Measurements from ENCODE around the gene PODNL1. TPM values are rescaled to one million over a fixed set of nuclear protein-coding genes. Genes with fewer than 3 reads are reported as not detected.

Gene PODNL1
- polyA plus RNA-seq, 1 donor (not counting 4 experiments of a cell fraction or from before 2014, with no cell fraction given) = 1.0 TPM

GRCh38 chr19:13935765-13936510, 2.3 kb downstream of the PODNL1 start:
- H3K9ac ChIP-seq (ENCODE audit: control insufficient read depth, extremely low read depth, insufficient read depth, low read length) = no peak overlapping the region
- no peak for DNase-seq (ENCODE audit: low read depth, low spot score)
- no peaks in the 10 kb centered on the region for H3K9me1 ChIP-seq (ENCODE audit: control insufficient read depth, extremely low read depth, insufficient read depth, low read length)
- dilution Hi-C loops (cut with MboI; ENCODE audit: extremely low pct_ligation_motif_present, low sequenced_read_pairs) = no loop called here
- peaks cover 3% of the 10 kb centered on the region for H3K4me1 ChIP-seq (ENCODE audit: control insufficient read depth, extremely low read depth, insufficient read depth, low read length)
- no peak for FAIRE-seq
- H2AFZ ChIP-seq (ENCODE audit: control insufficient read depth, low read length) = no peak overlapping the region
- no peak overlapping the region for H3K27ac ChIP-seq (ENCODE audit: control insufficient read depth, insufficient read depth, low read length)
- H3K36me3 ChIP-seq (ENCODE audit: control insufficient read depth in 2 of 2, extremely low read depth in 1 of 2, insufficient read depth in 2 of 2, low read length in 2 of 2) = peaks cover 0 to 3% of the 10 kb centered on the region in 2 experiments
- TF ChIP-seq EZH2 (IDR thresholded peaks at IDR 0.05; ENCODE audit: low read length) = no peak
- TF ChIP-seq, protein P1, sequence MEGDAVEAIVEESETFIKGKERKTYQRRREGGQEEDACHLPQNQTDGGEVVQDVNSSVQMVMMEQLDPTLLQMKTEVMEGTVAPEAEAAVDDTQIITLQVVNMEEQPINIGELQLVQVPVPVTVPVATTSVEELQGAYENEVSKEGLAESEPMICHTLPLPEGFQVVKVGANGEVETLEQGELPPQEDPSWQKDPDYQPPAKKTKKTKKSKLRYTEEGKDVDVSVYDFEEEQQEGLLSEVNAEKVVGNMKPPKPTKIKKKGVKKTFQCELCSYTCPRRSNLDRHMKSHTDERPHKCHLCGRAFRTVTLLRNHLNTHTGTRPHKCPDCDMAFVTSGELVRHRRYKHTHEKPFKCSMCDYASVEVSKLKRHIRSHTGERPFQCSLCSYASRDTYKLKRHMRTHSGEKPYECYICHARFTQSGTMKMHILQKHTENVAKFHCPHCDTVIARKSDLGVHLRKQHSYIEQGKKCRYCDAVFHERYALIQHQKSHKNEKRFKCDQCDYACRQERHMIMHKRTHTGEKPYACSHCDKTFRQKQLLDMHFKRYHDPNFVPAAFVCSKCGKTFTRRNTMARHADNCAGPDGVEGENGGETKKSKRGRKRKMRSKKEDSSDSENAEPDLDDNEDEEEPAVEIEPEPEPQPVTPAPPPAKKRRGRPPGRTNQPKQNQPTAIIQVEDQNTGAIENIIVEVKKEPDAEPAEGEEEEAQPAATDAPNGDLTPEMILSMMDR (optimal IDR thresholded peaks at IDR 0.05 in 1 of 3, IDR thresholded peaks at IDR 0.05 in 1 of 3, conservative IDR thresholded peaks at IDR 0.05 in 1 of 3; ENCODE audit: extremely low read depth in 1 of 3, insufficient read depth in 2 of 3, low read length in 3 of 3) = no peak
- peaks cover 15% of the 10 kb centered on the region for H3K27me3 ChIP-seq (ENCODE audit: control insufficient read depth, extremely low read depth, insufficient read depth, low read length)
- H3K9me3 ChIP-seq (ENCODE audit: control insufficient read depth, low read depth, low read length) = no peaks in the 10 kb centered on the region
- no peak overlapping the region for H3K4me3 ChIP-seq (ENCODE audit: control insufficient read depth in 2 of 3, extremely low read depth in 1 of 3, insufficient read depth in 2 of 3, low read depth in 1 of 3, low read length in 3 of 3)
- H3K4me2 ChIP-seq (ENCODE audit: control insufficient read depth, extremely low read depth, insufficient read depth, low read depth, low read length) = no peak overlapping the region
- no peaks in the 10 kb centered on the region for H4K20me1 ChIP-seq (ENCODE audit: control insufficient read depth, extremely low read depth, insufficient read depth, low read length)
- no peaks in the 10 kb centered on the region for H3K79me2 ChIP-seq (ENCODE audit: control insufficient read depth, insufficient read depth, low read length)

GRCh38 chr19:13934785-13935109, 3.5 kb downstream of the PODNL1 start:
- no peak overlapping the region for H2AFZ ChIP-seq (ENCODE audit: control insufficient read depth, low read length)
- no peak overlapping the region for H3K27ac ChIP-seq (ENCODE audit: control insufficient read depth, insufficient read depth, low read length)
- no peaks in the 10 kb centered on the region for H3K9me1 ChIP-seq (ENCODE audit: control insufficient read depth, extremely low read depth, insufficient read depth, low read length)
- no peak for TF ChIP-seq EZH2 (IDR thresholded peaks at IDR 0.05; ENCODE audit: low read length)
- TF ChIP-seq, protein P1 (optimal IDR thresholded peaks at IDR 0.05 in 1 of 3, IDR thresholded peaks at IDR 0.05 in 1 of 3, conservative IDR thresholded peaks at IDR 0.05 in 1 of 3; ENCODE audit: extremely low read depth in 1 of 3, insufficient read depth in 2 of 3, low read length in 3 of 3) = no peak
- dilution Hi-C loops (cut with MboI; ENCODE audit: extremely low pct_ligation_motif_present, low sequenced_read_pairs) = no loop called here
- peaks cover 3% of the 10 kb centered on the region for H3K4me1 ChIP-seq (ENCODE audit: control insufficient read depth, extremely low read depth, insufficient read depth, low read length)
- no peaks in the 10 kb centered on the region for H3K9me3 ChIP-seq (ENCODE audit: control insufficient read depth, low read depth, low read length)
- no peak overlapping the region for H3K4me2 ChIP-seq (ENCODE audit: control insufficient read depth, extremely low read depth, insufficient read depth, low read depth, low read length)
- no peak overlapping the region for H3K4me3 ChIP-seq (ENCODE audit: control insufficient read depth in 2 of 3, extremely low read depth in 1 of 3, insufficient read depth in 2 of 3, low read depth in 1 of 3, low read length in 3 of 3)
- peaks cover 15% of the 10 kb centered on the region for H3K27me3 ChIP-seq (ENCODE audit: control insufficient read depth, extremely low read depth, insufficient read depth, low read length)
- no peak overlapping the region for H3K9ac ChIP-seq (ENCODE audit: control insufficient read depth, extremely low read depth, insufficient read depth, low read length)
- FAIRE-seq = no peak
- no peaks in the 10 kb centered on the region for H4K20me1 ChIP-seq (ENCODE audit: control insufficient read depth, extremely low read depth, insufficient read depth, low read length)
- peaks cover 0 to 5% of the 10 kb centered on the region in 2 experiments for H3K36me3 ChIP-seq (ENCODE audit: control insufficient read depth in 2 of 2, extremely low read depth in 1 of 2, insufficient read depth in 2 of 2, low read length in 2 of 2)
- H3K79me2 ChIP-seq (ENCODE audit: control insufficient read depth, insufficient read depth, low read length) = no peaks in the 10 kb centered on the region
- DNase-seq (ENCODE audit: low read depth, low spot score) = no peak

Data from keratinocyte (primary cell).